Muscle of arm (tissue), 12 donors: Measurements from ENCODE around the gene CAMK2D. TPM values are rescaled to one million over a fixed set of nuclear protein-coding genes. Genes with fewer than 3 reads are reported as not detected.

Experiments
- DNase-seq: peaks from one replicate; pipeline ENCODE4 v3.0.0-alpha.2; 2013
- polyA plus RNA-seq, 12 donors: library from polyadenylated mRNA; unstranded; fragments of 120-200 nt; gene quantifications; one replicate each; pipeline ENCODE4 v1.2.1, GENCODE V29; 2013; ENCODE audit not compliant: insufficient read length in 12 of 12

Gene CAMK2D
- polyA plus RNA-seq, 12 donors, result 72.6 to 316 (median 190) TPM

- no peak for DNase-seq
These were observed 281.4 kb downstream of the CAMK2D start for GRCh38 chr4:113480109-113480508.

GRCh38 chr4:113478032-113478431, 283.5 kb downstream of the CAMK2D start:
- no peak for DNase-seq

- DNase-seq, result no peak
These were observed 284.7 kb downstream of the CAMK2D start for GRCh38 chr4:113476800-113477199.

GRCh38 chr4:113474017-113474416, 287.5 kb downstream of the CAMK2D start:
- no peak for DNase-seq

GRCh38 chr4:113472864-113473263, 288.7 kb downstream of the CAMK2D start:
- no peak for DNase-seq

GRCh38 chr4:113471146-113471860, 290.2 kb downstream of the CAMK2D start:
- no peak for DNase-seq

GRCh38 chr4:113469926-113470325, 291.6 kb downstream of the CAMK2D start:
- no peak for DNase-seq

GRCh38 chr4:113469023-113469390, 292.5 kb downstream of the CAMK2D start:
- DNase-seq, result no peak

GRCh38 chr4:113468165-113469022, 293.1 kb downstream of the CAMK2D start:
- DNase-seq, result peak; percentile 35

GRCh38 chr4:113467581-113467980, 294.0 kb downstream of the CAMK2D start:
- no peak for DNase-seq

GRCh38 chr4:113462286-113462685, 299.3 kb downstream of the CAMK2D start:
- no peak for DNase-seq

GRCh38 chr4:113461281-113461680, 300.3 kb downstream of the CAMK2D start:
- no peak for DNase-seq

GRCh38 chr4:113457886-113458285, 303.7 kb downstream of the CAMK2D start:
- DNase-seq, result no peak

- no peak for DNase-seq
These were observed 304.4 kb downstream of the CAMK2D start for GRCh38 chr4:113457121-113457520.

- no peak for DNase-seq
These were observed 306.5 kb downstream of the CAMK2D start for GRCh38 chr4:113455061-113455460.

GRCh38 chr4:113452868-113453620, 308.5 kb downstream of the CAMK2D start:
- no peak for DNase-seq

- DNase-seq, result no peak
These were observed 309.4 kb downstream of the CAMK2D start for GRCh38 chr4:113452152-113452551.

GRCh38 chr4:113450295-113451080, 311.1 kb downstream of the CAMK2D start:
- no peak for DNase-seq

- no peak for DNase-seq
These were observed 312.0 kb downstream of the CAMK2D start for GRCh38 chr4:113449410-113449974.

- no peak for DNase-seq
These were observed 313.8 kb downstream of the CAMK2D start for GRCh38 chr4:113447769-113448168.

- no peak for DNase-seq
These were observed 314.5 kb downstream of the CAMK2D start for GRCh38 chr4:113447061-113447460.
